ENCODE measurements around the gene APH1B. TPM values are rescaled to one million over a fixed set of nuclear protein-coding genes. Genes with fewer than 3 reads are reported as not detected.
A peak's percentile ranks its signal among the peaks of the same experiment; 100 is the strongest.

Gene APH1B
- total RNA-seq, 1 donor: 19.9 TPM

DNA sequence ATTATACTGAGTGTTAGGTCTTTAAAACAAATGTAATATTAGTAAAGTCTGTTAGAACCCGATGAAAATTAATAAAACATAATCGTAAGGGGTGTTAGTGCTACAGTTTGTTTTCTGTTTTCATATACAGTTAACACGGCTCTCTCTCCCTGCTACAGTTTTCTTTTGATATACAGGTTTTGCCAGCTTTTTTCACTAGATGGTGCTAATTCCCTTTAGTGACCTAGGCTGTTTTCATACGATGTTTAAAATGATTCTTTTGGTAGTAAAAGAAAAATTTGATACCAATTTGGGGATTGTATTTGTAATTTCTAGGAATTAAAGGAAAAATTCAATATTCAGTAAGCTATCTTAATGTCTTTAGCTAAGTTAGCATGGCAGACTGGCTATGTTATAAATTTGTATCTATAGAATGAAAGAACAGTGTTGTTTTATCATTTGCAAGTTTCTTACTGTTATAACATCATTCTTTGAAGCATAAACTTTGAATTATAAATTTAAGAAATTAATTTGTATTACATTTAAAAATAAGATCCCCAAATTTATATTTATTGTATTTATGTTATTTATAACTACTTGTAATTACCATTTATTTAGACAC, 11.5 kb downstream of the APH1B start:
- TF ChIP-seq, protein P1, sequence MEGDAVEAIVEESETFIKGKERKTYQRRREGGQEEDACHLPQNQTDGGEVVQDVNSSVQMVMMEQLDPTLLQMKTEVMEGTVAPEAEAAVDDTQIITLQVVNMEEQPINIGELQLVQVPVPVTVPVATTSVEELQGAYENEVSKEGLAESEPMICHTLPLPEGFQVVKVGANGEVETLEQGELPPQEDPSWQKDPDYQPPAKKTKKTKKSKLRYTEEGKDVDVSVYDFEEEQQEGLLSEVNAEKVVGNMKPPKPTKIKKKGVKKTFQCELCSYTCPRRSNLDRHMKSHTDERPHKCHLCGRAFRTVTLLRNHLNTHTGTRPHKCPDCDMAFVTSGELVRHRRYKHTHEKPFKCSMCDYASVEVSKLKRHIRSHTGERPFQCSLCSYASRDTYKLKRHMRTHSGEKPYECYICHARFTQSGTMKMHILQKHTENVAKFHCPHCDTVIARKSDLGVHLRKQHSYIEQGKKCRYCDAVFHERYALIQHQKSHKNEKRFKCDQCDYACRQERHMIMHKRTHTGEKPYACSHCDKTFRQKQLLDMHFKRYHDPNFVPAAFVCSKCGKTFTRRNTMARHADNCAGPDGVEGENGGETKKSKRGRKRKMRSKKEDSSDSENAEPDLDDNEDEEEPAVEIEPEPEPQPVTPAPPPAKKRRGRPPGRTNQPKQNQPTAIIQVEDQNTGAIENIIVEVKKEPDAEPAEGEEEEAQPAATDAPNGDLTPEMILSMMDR (IDR thresholded peaks at IDR 0.05; ENCODE audit: insufficient read depth, low read depth, low read length): peak; percentile 69
- DNase-seq (ENCODE audit: low read depth): peak; percentile 63
- H3K4me3 ChIP-seq (ENCODE audit: low read depth, low read length): no peak overlapping the region

DNA sequence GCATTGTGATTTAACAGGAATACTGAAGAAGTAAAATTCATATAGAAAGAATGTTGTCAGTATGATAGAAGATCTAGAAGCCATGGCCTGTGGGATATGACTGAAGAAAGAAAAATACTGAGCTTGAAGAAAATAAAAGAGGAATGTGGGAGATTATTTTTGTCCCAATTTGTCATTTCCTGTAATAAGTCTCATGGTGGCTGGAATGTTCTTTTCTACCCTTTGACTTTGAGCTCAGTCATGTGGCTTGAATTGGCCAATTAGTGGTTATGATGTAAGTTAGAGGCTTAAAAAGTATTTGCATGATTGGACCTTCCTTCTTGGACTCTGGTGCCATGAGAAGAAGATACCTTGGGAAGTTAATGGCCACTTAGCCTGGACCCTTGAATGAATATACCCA, 14.1 kb downstream of the APH1B start:
- no peak overlapping the region for H3K4me3 ChIP-seq (ENCODE audit: low read depth, low read length)
- DNase-seq (ENCODE audit: low read depth): peak; percentile 75
- TF ChIP-seq, protein P1 (IDR thresholded peaks at IDR 0.05; ENCODE audit: insufficient read depth, low read depth, low read length): no peak

DNA sequence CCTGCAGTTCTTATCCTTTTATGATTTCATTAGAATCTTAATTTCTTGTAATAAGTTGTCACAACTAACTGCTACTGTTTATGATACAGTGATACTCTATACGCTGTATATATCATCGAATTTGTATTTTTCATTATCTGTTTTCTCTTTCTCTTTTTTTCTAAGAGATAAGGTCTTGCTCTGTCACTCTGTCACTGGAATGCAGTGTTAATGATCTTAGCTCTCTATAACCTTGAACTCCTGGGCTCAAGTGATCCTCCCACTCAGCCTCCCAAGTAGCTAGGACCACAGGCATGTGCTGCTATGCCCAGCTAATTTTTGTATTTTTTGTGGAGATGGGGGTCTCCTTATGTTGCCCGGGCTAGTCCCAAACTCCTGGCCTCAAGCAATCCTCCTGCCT, 14.8 kb downstream of the APH1B start:
- H3K4me3 ChIP-seq (ENCODE audit: low read depth, low read length): no peak overlapping the region
- TF ChIP-seq, protein P1 (IDR thresholded peaks at IDR 0.05; ENCODE audit: insufficient read depth, low read depth, low read length): no peak
- no peak for DNase-seq (ENCODE audit: low read depth)

GRCh38 chr15:63292771-63293170, 15.4 kb downstream of the APH1B start:
- H3K4me3 ChIP-seq (ENCODE audit: low read depth, low read length): no peak overlapping the region
- DNase-seq (ENCODE audit: low read depth): peak; percentile 52
- TF ChIP-seq, protein P1 (IDR thresholded peaks at IDR 0.05; ENCODE audit: insufficient read depth, low read depth, low read length): no peak

DNA sequence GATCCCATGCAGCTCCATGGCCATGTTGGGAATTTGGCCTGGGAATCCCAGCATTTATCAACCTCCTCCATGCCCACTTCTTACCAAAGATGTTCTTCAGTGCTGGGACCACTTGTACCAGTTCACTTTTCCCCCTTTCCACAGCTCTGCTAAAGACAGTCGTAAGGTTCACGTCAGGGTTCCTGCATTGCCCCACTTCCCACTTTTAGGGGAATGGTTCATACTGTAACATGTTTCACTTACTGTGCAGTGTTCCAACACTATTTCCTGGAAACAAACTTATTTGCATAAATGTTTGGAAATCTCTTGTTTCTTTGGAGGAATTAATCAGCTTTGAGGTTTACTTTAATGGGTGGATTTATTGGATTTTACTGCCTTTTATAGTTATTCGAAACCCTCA, 17.0 kb downstream of the APH1B start:
- DNase-seq (ENCODE audit: low read depth): no peak
- H3K4me3 ChIP-seq (ENCODE audit: low read depth, low read length): no peak overlapping the region
- TF ChIP-seq, protein P1 (IDR thresholded peaks at IDR 0.05; ENCODE audit: insufficient read depth, low read depth, low read length): no peak

GRCh38 chr15:63295341-63295740, 17.9 kb downstream of the APH1B start:
- TF ChIP-seq, protein P1 (IDR thresholded peaks at IDR 0.05; ENCODE audit: insufficient read depth, low read depth, low read length): no peak

DNA sequence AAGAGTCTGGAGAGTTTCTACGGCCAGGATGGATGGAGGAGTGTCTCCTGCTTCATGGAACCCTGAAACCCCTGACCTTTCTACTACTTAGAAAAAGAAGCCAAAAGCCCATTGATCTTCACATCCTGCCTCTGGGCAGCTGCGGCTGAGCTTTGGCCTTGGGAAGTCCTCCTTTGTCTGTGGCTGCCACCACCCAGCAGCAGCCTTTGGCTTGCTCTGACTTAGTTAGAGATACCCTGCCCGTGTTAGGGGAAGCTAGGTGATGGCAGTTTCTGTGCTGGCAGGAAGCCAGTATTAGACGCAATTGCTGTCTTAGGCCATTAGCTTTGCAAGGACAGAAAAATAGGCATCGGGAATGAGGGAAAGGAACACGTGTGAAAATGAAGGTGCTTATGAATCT, 18.8 kb downstream of the APH1B start:
- no peak overlapping the region for H3K4me3 ChIP-seq (ENCODE audit: low read depth, low read length)
- DNase-seq (ENCODE audit: low read depth): no peak
- TF ChIP-seq, protein P1 (IDR thresholded peaks at IDR 0.05; ENCODE audit: insufficient read depth, low read depth, low read length): no peak

More at GRCh38 chr15:63295341-63295740, 17.9 kb downstream of the APH1B start:
- H3K4me3 ChIP-seq (ENCODE audit: low read depth, low read length): no peak overlapping the region
- DNase-seq (ENCODE audit: low read depth): no peak
